Coronary artery (tissue), 2 donors: Measurements from ENCODE around the gene APLN.

Source experiments
- DNase-seq: peaks from one replicate; pipeline ENCODE4 v3.0.0-alpha.2; 2017; ENCODE audit warnings: low spot score
- H3K27ac ChIP-seq, 2 donors: fragments of 200-600 bp; sonication (generic); one replicate each; pipeline ENCODE4 v1.5.1; 2016 to 2019
- H3K4me3 ChIP-seq: fragments of 200-600 bp; sonication (generic); 2 replicates; pipeline ENCODE4 v1.5.1; 2016; ENCODE audit warnings: mild to moderate bottlenecking, moderate library complexity
- TF ChIP-seq, protein P1 (sequence below): fragments of 200-600 bp; sonication (generic); IDR thresholded peaks from one replicate; pipeline ENCODE4 v1.5.1; 2019; ENCODE audit warnings: antibody characterized with exemption

Gene APLN

DNA sequence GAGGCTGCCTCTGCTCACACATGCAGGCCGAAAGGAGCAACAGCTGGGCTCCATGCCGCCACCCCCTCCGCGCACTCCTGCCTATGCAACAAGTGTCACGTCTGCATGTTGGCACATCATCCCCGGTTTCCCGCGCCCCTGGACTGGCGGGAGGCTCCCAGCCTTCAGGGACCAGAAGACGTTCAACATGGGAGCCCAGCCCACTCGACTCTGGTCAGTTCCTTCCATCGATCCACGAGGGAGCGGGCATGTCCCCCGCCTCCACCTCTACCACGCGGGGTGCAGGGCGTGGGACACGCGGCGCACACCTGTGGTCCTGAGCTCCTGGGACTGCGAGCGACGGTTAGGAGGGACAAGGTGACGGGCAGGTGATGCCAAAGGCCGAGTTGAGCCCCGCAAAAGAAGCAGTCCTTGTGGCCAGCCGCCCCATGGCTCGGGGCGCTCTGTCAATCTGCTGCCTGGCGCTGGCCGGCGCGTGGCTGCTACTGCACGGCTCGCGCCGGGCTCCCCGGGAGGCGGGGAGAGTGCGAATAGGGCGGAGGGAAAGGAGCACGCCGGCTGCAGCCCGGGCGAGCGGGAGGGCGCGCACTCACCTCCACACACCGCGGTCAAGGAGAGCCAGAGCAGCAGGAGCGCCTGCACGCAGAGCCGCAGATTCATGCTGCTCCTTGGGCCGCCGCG is 645 bp downstream of the APLN start:
- DNase-seq: peak; percentile 67
- TF ChIP-seq, protein P1, sequence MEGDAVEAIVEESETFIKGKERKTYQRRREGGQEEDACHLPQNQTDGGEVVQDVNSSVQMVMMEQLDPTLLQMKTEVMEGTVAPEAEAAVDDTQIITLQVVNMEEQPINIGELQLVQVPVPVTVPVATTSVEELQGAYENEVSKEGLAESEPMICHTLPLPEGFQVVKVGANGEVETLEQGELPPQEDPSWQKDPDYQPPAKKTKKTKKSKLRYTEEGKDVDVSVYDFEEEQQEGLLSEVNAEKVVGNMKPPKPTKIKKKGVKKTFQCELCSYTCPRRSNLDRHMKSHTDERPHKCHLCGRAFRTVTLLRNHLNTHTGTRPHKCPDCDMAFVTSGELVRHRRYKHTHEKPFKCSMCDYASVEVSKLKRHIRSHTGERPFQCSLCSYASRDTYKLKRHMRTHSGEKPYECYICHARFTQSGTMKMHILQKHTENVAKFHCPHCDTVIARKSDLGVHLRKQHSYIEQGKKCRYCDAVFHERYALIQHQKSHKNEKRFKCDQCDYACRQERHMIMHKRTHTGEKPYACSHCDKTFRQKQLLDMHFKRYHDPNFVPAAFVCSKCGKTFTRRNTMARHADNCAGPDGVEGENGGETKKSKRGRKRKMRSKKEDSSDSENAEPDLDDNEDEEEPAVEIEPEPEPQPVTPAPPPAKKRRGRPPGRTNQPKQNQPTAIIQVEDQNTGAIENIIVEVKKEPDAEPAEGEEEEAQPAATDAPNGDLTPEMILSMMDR: no peak
- Histone ChIP-seq H3K4me3 (peak overlapping the region; percentile 71), H3K27ac (peak overlapping the region in 1 of 2 donors; percentile 20)

DNA sequence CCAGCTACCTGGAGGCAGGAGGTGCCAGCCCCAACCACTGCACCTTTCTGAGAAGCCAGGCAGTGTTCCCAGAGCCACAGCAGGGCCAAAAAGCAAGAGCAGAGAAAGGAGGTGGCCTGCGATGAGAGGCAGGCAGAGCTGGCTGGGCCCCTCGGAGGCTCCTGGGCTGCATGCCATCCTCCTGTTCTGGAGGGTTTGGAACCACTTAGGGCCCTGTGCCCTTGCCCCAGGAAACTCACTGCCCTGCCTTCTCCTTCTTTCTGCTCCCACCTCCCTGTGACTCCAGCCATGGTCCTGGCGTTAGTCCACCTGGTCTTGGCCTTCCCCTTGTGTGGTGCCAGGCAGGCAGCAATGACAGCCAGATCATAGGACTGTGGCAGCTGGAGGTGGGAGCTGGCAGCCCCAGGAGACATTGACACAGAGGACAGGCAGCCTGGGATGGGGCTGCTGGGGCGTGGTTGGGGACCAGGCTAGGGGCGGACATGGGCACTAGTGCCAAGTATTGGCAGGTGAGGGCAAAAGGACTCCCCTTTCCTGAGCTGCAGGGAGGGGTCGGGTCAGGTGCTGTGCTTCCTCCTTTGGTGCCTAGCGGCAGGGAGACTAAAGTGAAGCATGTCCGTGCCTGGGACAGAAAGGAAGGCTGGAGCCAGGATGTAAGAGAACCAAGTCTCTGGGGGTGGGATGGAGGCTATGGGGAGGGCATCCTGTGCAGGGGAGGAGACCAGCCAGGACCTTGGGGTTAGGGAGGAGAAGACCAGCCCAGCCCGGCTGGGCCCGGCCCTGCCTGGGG is 1.4 kb downstream of the APLN start:
- peak; percentile 29 for DNase-seq
- Histone ChIP-seq H3K4me3 (peak overlapping the region; percentile 71), H3K27ac (no peak overlapping the region)
- TF ChIP-seq, protein P1: no peak

DNA sequence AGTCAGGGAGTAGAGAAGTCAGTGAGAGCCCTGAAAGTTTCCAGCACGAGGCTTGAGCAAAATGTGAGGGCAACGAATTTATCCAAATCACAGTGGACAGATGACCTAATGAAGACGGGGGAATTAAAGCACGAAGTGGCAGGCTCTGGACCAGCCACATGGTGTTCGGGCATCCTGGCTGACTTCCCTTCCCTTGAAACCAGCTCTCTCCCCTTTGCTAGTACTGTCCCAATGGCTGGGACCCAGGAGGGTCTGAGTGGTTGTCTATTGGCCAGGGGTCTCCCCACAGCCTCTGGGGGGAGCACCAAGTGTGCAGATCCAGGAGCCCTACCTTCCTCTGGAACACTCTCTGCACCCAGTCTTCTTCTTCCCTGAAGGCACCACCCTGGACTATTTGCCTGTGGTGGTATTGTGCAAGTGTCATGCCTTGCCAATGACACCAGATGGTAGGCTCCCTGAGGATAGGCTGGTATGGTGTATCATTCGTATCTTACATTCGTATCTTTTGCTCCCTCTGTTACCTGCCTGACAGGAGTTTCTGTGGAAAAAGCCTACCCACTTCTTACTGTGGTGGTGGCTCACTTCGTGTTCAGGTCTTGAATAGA is 2.1 kb downstream of the APLN start:
- H3K27ac ChIP-seq: no peak overlapping the region
- DNase-seq: peak; percentile 56
- no peak overlapping the region for H3K4me3 ChIP-seq
- TF ChIP-seq, protein P1: no peak

DNA sequence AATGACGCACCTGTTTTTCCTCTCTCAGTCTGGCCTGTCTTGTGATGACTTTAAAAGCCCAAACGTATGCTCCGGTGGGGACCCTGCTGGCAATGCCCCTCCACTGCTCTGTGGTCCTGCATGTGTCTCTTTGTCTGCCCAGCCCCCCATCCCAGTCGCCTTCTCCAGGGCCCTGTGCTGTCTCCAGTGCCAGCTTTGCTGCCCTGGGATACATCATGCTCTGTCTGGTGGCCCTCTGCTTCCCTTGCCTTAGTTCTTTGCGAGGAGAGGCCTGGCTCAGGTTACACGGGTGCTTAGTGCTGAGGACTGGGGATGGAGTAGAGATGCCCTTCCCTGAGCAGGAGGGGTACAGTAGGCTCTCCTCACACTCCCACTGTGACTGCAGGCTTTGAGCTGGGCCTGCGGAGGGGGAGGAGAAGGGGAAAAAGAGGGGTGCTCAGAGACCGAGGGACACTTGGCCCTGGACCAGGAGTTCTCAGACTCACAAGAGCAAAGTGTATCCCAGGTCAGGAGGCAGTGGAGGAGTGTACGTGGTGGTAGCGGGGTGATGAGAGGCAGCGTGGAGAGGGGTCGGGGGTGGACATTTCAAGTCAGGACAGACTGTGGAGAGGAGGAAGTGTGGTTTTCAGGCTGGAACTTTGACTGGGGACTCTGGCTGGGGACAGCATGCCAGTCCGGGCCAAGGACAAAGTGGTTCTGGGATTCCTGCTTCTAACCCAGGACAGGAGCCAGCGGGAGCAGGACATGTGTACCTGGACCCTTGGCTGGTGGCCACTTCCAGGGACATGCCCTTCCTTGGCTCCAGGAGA is 2.8 kb downstream of the APLN start:
- Histone ChIP-seq H3K4me3 (no peak overlapping the region), H3K27ac (no peak overlapping the region)
- TF ChIP-seq, protein P1: no peak
- peak; percentile 55 for DNase-seq

DNA sequence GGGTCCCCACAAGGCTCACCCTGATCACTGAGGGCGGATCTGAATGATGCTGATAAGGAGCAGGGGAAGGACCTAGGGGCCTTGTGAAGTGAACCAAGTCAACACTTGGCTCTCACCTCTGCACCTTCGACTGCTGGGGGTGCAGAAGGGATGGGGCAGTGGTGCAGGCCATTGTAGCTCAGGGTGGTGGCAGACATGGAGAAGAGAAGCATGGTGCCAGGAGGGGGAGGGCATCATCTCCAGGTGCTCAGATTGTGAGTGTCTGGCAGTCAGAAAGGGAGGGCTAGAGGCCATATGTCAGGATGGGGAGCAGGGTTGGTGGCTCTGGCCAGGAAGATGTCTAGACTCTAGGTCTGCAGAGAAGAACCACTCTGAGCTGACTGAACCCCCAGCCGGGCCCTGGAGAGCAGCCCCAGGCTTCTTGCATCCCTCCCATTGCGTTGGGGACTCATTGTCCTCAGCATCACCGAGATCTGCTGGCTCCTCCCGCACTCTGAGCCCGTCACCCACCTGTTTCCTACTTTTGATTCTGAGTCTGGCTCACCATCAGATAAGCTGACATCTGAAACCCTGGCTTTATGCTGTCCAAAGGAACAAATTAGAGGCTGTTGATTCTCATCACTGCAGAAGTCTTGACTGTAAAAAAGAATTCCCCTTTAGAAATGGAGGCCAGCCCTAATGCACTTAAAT is 3.8 kb downstream of the APLN start:
- TF ChIP-seq, protein P1: no peak
- DNase-seq: peak; percentile 46
- H3K4me3 ChIP-seq: no peak overlapping the region
- no peak overlapping the region for H3K27ac ChIP-seq

DNA sequence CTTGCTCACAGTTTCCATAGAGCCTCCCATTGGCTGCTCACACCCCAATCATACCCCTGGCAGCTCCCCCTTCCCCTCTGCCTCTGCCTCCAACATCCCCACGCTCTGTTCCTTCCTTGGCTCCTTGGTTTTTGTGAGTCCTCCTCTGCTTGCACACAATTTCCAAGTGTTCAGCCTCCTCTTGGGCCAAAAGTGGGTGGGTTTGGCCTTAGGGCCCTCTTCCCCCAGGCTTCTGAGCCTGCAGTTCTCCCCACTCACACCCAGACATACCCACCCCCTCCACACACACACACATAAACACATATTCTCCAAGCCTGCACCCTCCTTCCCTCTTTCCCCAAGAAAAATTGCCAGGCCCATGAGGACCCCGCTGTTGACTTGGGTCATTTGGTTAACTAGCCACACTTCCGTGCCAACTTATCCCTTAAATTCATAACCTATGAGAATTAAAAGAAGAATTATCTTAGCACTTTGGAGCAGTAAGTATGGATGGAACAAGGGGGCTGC is 4.5 kb downstream of the APLN start:
- DNase-seq: peak; percentile 58
- H3K4me3 ChIP-seq: no peak overlapping the region
- no peak overlapping the region for H3K27ac ChIP-seq
- TF ChIP-seq, protein P1: no peak
